Nephron progenitor cell (in vitro differentiated cells): ENCODE data around the gene PGC.

Experiments
- DNase-seq: peaks from one replicate; pipeline ENCODE4 v3.0.0; 2021
- H3K27ac Mint-ChIP-seq: 2 replicates; pipeline ENCODE4 v1.8.0; 2021; ENCODE audit warnings: mild to moderate bottlenecking, moderate library complexity, mixed read lengths
- H3K27me3 Mint-ChIP-seq: 2 replicates; pipeline ENCODE4 v1.8.0; 2021; ENCODE audit warnings: mild to moderate bottlenecking, low read depth, mixed read lengths; ENCODE audit not compliant: poor library complexity
- H3K36me3 Mint-ChIP-seq: 2 replicates; pipeline ENCODE4 v1.8.0; 2021; ENCODE audit warnings: low read depth, mixed read lengths
- H3K4me1 Mint-ChIP-seq: 2 replicates; pipeline ENCODE4 v1.8.0; 2021; ENCODE audit warnings: mixed read lengths
- H3K4me3 Mint-ChIP-seq: 2 replicates; pipeline ENCODE4 v1.8.0; 2021; ENCODE audit warnings: mild to moderate bottlenecking, moderate library complexity, mixed read lengths
- H3K9me3 Mint-ChIP-seq: 2 replicates; pipeline ENCODE4 v1.8.0; 2021; ENCODE audit warnings: mild to moderate bottlenecking, moderate library complexity, mixed read lengths
- TF ChIP-seq, protein P1 (sequence below): fragments of 200-600 bp; sonication (generic); IDR thresholded peaks from 2 replicates; pipeline ENCODE4 v1.5.0; 2021; ENCODE audit warnings: antibody characterized with exemption

The PGC gene

DNA sequence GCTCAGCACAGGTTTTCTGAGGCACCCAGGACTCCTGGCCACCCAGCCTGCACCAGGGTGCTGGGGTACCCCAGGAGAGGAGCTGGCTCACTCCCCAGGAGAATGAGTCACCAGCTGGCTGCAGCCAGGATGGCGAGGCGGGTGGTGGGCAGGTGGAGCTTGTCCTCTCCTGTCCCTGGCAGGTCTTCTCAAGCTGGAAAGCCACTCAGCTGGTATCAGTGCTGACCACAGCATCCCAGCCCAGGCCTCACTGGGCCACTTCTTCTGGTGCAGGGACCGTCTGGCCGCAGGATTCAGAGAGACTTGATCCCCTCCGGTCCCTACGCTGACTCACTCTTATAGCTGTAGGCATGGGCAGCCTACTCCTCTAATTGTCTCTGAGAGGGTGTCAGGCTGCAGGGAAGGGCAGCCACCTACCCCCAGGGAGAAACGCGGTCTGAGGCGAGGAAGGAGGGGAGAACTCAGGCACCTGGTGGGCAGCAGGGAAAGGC, 34.0 kb downstream of the PGC start:
- peaks cover 17% of the 10 kb centered on the region for H3K27me3 Mint-ChIP-seq
- TF ChIP-seq, protein P1, sequence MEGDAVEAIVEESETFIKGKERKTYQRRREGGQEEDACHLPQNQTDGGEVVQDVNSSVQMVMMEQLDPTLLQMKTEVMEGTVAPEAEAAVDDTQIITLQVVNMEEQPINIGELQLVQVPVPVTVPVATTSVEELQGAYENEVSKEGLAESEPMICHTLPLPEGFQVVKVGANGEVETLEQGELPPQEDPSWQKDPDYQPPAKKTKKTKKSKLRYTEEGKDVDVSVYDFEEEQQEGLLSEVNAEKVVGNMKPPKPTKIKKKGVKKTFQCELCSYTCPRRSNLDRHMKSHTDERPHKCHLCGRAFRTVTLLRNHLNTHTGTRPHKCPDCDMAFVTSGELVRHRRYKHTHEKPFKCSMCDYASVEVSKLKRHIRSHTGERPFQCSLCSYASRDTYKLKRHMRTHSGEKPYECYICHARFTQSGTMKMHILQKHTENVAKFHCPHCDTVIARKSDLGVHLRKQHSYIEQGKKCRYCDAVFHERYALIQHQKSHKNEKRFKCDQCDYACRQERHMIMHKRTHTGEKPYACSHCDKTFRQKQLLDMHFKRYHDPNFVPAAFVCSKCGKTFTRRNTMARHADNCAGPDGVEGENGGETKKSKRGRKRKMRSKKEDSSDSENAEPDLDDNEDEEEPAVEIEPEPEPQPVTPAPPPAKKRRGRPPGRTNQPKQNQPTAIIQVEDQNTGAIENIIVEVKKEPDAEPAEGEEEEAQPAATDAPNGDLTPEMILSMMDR = no peak
- no peak for DNase-seq
- no peaks in the 10 kb centered on the region for H3K36me3 Mint-ChIP-seq
- H3K4me3 Mint-ChIP-seq = no peak overlapping the region
- no peaks in the 10 kb centered on the region for H3K9me3 Mint-ChIP-seq
- H3K4me1 Mint-ChIP-seq = peaks cover 36% of the 10 kb centered on the region
- no peak overlapping the region for H3K27ac Mint-ChIP-seq

DNA sequence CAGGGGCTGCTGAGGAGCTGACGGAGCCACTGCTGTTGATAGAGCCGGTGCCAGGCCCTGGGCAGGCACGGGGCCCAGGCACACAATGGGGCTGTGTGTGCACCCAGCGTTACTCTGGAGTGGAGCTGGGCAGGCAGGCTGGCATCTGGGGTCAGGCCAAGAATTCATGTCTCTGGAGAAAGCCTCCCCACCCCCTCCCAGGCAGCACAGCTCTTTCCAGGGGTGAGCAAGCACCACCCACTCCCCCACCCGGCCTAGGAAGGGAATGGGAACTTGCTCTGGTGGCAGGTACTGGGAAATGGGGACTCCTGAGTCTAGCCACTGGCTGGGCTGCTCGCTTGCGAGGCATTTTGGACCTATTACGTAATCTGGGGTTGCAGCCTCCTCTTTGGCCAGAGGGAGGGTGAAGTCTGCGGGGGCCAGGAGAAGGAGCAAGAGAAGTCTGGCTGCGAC, 34.5 kb downstream of the PGC start:
- Mint-ChIP-seq H3K9me3 (no peaks in the 10 kb centered on the region), H3K27ac (no peak overlapping the region), H3K36me3 (no peaks in the 10 kb centered on the region), H3K4me1 (peaks cover 35% of the 10 kb centered on the region), H3K27me3 (peaks cover 18% of the 10 kb centered on the region), H3K4me3 (no peak overlapping the region)
- no peak for DNase-seq
- TF ChIP-seq, protein P1 = no peak

DNA sequence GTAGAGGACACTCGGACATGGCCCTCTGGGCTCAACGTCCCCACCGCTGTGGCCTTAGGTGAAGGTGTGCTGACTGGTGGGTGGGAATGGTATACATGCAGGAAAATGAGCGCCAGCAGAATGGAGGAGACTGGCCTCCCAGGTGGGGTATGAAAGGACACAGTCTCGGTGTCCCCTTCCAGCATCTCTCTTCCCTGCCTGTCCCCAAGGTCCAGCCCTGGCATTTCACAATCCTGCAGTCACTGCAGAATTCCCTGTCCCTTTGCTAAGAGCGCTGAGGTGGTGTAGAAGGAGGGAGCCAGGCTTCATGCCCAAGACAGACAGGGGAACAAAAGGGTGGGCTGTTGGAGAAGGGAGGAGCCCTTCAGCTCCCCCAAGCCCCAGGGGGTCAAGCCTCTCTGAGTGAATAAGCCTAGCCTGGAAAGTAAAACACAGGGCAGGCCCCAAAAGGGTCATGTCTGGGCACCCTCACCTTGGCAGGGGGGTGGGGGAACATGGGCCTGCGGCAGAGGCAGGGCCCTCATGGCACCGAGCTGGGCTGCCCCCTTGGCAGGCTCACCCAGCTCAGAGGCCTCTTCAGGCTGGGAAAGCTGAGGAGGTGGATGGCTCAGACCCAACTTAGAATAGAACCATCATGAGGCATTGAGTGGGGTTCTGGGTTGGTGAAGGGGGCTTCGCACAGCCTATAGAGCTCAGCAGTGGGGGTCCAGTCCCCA, 35.7 kb downstream of the PGC start:
- Mint-ChIP-seq H3K4me1 (peaks cover 30% of the 10 kb centered on the region), H3K4me3 (no peak overlapping the region), H3K9me3 (no peaks in the 10 kb centered on the region), H3K27ac (no peak overlapping the region), H3K36me3 (no peaks in the 10 kb centered on the region), H3K27me3 (peaks cover 28% of the 10 kb centered on the region)
- DNase-seq = no peak
- TF ChIP-seq, protein P1 = no peak

DNA sequence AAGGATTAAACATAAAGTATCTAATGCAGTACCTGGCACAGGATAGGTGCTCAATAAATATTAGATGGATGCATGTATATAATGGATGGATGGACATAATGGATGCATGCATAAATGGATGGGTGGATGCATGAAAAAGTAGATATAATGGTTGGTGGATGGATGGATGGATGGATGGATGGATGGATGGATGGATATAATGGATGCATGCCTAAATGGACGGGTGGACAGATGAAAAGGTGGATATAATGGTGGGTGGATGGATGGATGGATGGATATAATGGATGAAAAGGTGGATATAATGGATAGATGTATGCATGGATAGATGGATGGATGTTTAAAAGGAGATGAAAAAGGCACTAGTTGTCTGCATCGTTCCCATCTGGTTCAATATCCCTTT, 37.8 kb downstream of the PGC start:
- H3K27ac Mint-ChIP-seq = no peak overlapping the region
- peaks cover 22% of the 10 kb centered on the region for H3K27me3 Mint-ChIP-seq
- H3K4me1 Mint-ChIP-seq = peaks cover 31% of the 10 kb centered on the region
- no peak overlapping the region for H3K4me3 Mint-ChIP-seq
- DNase-seq = no peak
- no peaks in the 10 kb centered on the region for H3K9me3 Mint-ChIP-seq
- TF ChIP-seq, protein P1 = no peak
- H3K36me3 Mint-ChIP-seq = no peaks in the 10 kb centered on the region

DNA sequence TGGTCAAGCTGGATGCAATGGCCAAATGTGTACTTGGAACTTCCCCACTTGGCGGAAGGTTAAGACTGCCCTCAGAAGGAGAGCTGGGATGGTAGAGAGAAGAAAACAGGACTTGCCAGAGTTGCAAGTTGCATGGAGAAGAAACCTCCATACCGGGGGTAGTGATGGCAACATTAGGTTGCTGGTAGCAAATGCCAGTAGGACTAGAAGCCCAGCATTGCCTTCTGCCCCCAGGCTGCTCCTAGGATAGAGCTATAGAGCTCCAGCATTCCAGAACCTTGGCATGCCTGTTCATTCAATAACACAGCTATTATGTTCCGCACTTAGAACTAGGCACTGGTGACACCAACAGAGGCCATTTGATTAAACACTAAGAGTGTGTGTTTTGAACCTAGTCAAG, 38.3 kb downstream of the PGC start:
- Mint-ChIP-seq H3K36me3 (no peaks in the 10 kb centered on the region), H3K4me3 (no peak overlapping the region), H3K27ac (no peak overlapping the region)

More for the DNA sequence above, 38.3 kb downstream of the PGC start:
- DNase-seq = no peak
- TF ChIP-seq, protein P1 = no peak
- Mint-ChIP-seq H3K9me3 (no peaks in the 10 kb centered on the region), H3K27me3 (peaks cover 25% of the 10 kb centered on the region), H3K4me1 (peaks cover 33% of the 10 kb centered on the region)
